Activated CD8-positive, alpha-beta memory T cell treated with anti-CD3 and anti-CD28 coated beads, Interleukin-2, amount 50 U/mL, for 24 hours (primary cell): ENCODE measurements around the gene FBXO40.

Source experiments
- DNase-seq: peaks from one replicate; pipeline ENCODE4 v3.0.0-alpha.2; 2020; ENCODE audit errors: extremely low read depth

The FBXO40 gene

DNA sequence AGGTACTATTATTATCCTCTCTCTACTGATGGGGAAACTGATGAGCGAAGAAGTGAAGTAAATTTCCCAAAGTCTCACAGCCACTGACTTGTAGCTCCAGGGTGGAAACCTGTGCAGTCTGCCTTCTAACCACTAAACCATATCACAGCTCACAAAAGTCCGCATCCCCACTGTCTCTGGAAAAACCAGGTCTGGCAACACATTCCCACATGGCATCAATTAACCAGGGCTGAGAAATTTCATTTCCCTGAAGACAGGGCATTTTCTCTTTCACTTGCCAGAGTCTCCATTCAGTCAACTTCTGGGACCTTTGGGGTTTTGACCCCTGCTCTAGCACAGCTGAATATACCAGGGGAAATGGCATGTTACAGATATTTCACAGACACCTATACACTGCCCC lies 26.5 kb downstream of the FBXO40 start:
- no peak for DNase-seq

DNA sequence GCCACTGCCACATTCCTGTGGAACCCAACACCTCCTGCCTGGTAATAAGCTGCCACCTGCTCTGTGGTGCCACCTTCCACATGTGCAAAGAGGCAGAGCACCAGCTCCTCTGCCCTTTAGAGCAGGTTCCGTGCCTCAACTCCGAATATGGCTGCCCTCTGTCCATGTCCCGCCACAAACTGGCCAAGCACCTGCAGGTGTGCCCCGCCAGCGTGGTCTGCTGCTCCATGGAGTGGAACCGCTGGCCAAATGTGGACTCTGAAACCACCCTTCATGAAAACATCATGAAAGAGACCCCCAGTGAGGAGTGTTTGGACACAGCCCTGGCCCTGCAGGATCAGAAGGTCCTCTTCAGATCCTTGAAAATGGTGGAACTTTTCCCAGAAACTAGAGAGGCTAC lies 28.3 kb downstream of the FBXO40 start:
- no peak for DNase-seq

DNA sequence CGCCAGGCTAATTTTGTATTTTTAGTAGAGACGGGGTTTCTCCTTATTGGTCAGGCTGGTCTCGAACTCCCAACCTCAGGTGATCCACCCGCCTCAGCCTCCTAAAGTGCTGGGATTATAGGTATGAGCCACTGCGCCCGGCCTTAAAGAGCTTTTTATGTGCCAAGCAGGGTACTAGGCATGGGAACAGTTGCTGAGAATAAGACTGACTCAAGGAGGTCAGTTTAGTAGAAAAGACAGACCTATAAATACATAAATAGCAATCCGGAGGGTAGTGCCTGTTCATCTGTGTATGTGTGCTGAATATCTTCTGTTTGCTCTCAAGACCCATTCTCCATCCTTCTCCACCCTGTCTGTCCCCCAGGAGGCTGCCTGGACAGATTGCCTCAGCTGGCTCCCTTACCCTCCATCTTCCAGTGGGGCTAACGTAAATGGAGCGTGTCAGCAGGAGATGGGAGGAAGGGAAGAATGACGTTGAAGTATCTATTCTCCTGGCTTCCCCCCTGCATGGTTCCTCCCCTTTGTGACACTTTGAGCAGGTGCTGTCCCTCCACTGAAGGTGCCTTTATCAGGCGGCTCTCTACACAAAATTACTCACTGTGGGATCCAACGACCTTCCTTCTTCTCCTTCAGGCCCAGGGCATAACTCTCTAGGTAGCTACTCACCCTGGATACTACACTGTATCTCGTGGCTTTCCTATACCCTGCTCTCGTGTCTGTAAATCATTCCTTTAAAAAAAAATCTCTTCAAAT lies 31.1 kb downstream of the FBXO40 start:
- DNase-seq = no peak

DNA sequence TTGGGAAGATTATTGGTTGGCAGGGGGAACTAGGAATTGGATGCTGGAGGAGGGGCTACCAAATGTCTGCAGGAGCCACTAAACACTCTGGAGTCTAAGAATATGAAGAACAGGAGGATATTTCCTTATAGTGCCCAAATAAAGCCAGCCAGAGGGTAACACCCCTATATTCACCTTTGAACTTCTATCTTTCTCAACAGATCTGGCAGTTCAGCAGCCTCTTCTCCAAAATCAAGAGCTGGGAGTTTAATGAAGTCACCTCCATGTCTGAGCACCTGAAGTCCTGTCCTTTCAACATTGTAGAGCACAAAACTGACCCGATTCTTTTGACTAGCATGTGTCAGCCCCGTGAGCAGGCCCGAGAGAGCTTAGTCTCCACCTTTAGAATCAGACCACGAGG lies 33.3 kb downstream of the FBXO40 start:
- DNase-seq = no peak

DNA sequence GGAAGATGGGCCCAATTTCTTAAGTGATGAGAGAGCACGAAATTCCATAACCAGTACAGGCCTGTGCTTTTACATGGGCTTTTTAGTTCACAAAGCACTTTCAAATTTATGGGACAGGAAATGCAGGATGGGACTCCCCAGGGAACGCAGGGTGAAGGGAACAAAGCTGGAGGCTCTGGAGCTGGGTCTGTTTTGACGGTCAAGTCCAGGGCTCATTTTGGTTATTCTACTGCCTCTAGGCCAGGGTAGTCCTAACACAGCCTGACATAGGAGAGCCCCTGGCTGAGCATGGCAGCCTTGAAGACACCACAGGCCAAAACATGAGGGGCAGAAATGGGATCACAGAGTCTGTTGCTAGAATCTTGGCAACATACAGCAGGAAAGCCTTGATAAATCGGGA lies 34.0 kb downstream of the FBXO40 start:
- DNase-seq = no peak

DNA sequence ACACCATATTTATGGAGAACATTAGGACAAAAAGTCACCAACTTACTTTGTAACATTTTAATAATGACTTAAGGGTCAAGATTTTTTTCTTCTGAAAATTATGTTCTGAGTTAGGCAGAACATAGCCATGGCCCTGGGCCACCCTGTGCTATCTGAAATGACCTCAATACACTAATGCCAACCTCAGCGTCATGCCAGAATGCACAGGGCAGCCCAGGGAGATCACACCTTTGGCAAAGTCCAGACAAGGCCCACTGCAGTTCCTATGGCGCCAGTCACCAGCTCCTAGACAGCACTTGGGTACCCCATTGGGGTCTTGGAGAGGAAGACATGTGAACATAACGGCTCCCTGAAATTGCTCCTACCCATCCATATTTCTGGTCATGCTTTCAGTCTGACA lies 34.4 kb downstream of the FBXO40 start:
- DNase-seq = no peak

DNA sequence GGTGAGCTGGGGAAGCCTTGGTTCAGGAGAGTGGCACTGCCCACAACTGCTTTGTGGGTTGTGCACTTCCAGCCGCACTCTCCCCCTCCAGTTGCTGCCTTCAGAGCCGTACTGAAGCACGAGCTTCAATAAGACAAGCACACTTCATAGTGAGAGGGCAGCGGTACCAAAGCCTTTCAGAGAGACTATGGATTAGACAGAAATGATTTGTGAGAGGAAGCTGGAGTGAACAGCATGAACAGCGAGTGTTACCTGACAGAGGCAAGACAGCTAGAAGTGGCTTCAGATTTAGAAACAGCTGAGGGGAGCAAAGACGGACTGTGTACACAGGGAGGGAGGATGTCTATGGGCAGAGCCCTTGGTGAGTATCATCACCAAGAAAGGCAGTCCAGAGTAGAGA lies 36.4 kb downstream of the FBXO40 start:
- no peak for DNase-seq

DNA sequence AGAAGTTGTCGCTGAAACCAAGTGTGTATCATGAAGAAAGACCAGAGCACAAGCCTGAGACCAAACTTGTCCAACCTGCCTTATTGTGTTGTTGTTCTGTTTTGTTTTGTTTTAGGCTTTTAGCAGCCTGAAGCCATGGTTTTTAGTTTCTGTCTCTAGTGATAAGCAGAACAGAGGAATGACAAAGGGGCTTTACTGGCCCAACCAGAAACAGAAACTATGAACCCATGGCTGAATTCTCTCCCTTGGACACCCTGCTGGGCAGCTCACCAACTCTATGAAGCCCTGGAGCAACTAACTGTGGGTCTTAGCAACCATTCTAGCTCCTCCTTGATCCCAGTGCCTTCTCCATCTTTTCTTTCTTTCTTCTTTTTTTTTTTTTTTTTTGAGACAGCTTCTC lies 37.2 kb downstream of the FBXO40 start:
- no peak for DNase-seq

DNA sequence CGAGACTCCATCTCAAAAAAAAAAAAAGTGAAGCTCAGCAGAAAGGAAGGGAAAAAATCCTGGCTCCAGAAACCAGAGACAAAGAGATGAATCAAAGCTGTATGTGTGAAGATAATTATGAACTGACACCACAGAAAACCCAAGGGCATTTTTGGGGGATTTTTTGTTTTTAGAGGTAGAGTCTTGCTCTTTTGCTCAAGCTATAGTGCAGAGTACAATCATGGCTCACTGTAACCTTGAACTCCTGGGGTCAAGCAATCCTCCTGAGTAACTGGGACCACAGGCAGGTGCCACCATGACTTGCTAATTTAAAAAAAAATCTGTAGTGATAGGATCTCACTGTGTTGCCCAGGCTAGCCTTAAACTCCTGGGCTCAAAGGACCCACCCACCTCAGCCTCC lies 44.7 kb downstream of the FBXO40 start:
- DNase-seq = no peak

DNA sequence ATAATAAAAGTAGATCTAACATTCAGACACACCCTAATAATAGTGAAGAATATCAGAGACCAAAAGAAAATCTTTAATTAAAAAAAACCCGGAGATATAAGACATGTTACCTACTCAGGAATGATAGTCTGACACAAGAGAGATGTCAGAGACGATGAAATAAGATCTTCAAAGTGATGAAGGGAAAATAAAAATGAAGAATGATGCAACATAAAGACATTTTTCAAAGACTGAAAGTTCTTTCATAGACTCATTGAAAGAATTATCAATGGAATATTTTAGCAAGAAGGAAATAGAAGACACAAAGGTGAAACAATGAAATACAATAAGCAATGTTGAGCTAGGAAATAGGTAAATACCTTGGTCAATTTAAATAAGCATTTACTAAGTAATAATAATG lies 47.9 kb downstream of the FBXO40 start:
- no peak for DNase-seq

DNA sequence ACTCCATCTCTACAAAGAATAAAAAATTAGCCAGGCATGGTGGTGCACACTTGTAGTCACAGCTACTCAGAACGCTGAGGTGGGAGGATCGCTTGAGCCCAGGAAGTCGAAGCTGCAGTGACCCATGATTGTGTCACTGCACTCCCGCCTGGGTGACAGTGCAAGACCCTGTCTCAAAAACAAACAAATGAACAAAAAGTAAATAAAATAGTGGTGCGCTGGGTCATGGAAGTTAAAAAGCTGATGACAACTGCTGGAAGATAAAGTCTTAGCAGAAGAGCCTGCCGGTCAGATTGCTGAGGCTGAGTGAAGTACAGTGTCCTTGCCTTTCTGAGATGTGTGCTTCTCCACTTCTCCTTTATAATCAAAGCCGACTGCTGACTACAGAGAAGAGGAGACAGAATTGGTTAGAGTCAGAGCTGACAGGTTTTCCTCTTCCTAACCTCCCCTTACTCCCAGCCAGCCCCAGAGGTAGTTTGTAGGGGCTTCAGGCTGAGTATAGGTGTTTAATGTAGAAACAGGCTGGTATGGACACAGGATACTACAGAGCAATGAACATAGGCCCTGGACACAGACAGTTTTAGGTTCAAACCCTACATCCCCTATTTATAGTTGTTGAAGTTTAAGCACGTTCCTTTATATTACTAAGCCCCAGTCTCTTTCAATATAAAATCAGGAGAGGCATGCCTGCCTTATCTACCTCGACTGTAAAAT lies 49.6 kb downstream of the FBXO40 start:
- no peak for DNase-seq

DNA sequence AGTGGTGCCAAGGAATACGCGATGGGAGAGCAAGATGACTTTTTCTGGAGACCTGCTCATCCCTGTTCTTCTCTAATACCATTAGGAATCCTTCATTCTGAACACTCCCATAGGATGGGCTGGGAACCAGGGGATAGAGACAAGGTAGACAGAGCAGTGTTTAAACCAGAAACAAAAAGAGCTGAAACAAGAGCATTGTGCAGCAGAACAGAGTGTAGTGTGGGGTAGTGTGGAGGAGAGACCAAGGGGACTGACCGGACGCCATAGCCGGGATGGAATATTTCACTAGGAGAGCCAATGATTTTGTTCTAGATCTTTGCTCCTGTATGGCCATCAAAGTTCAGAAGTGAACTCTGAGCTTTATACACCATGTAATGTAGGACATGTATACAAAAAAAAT lies 51.9 kb downstream of the FBXO40 start:
- no peak for DNase-seq

DNA sequence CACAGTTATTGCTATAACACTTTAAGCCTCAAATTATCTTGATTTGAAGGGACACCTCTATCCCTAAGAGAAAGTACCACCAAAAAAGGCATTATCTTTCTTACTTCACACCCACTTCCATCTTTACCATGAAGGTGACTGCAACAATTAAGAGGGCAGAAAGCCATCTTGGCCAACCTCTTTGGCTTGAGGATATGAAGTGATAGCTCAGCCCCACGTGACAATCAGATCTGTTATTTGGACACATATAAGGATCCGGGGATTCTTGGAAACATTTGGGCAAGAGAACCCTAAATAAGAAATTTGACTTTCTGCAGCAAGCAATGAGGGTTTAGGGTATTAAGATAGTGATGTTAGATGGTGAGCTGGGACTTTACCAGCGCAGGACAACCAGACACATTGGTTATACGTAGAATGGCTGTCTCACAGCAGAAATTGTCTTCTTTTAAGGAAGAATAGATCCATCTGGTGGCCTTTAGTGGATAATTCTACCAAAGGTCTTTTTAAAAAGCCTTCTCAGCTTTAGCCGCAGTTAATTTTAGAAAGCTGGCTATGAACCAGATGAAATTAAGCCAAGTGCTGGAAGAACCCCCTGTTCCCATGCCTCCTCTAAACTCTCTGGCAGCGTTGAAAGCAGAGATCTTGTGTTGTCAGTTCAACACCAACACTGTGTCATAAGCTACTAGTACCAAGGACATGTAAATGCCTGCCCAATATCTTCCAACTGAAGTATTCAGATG lies 55.2 kb downstream of the FBXO40 start:
- DNase-seq = no peak

DNA sequence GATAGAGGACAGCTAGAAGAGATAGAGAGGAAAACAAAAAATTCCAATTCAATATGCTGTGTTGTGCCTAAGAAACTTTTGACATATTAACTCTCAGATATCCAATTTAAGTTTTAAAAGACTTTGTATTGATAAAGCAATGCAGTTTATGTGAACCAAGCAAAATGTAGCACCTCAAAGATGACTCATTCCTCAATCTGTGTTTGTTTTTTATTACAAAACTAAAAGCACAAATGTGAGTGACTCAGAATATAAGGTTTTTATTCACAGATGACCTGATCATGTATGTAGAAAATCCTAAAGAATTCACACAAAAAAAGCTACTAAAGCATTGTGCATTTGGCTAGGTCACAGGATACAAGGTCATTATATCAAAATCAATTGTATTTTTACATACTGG lies 56.5 kb downstream of the FBXO40 start:
- no peak for DNase-seq

DNA sequence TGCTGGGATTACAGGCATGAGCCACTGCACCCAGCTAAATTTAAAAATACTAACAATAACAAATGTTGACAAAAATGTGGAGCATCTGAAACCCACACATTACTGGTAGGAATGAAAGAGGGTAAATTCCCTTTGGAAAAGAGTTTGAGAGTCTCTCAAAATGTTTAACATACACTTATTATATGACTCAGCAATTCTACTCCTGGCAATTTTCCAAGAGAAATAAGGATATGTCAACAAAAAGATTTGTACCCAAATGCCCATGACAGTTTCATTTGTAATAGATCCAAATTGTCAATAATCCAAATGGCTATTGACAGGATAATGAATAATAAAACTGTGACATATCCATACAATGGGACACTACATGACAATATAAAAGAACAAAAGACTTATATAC lies 58.5 kb downstream of the FBXO40 start:
- DNase-seq = no peak

DNA sequence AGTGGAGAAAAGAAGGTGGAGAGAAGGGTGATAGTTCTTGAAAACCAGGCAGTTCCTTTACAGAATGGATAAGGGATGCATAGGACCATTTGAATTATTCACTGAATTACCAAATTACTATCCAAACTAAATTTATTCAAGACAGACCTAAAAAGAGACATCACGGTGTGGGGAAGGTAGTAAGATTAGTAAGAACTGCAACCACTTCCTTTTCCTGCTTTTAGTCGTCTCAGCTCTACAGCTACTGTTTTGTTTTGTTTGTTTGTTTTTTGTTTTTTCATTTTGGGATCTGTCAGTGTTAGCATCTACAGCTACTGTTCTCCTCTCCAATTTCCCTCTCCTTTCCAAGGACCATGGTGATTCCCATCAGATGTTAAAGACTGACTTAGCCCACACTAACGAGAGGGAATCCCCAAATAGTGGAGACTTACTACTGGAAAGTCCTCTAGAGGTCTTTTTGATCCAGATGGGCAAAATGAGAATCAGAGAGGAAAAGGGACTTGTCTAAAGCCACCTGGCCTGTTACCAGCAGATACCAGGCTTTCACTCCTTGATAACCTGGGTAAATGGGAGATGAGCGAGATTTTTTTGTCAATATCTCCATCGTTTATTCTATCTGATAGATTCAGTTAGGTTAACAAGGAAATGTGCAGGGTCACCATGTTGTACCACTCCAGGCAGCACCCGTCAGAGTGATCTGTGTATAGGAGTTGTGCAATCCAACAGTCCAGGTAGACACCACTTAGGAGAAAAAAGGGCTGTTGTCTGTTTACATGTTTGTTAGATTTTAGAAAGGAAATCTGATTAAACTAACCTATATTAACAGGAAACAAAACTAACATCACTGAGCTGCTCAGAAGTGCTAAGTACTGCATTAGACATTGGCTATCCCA lies 61.6 kb downstream of the FBXO40 start:
- DNase-seq = no peak

DNA sequence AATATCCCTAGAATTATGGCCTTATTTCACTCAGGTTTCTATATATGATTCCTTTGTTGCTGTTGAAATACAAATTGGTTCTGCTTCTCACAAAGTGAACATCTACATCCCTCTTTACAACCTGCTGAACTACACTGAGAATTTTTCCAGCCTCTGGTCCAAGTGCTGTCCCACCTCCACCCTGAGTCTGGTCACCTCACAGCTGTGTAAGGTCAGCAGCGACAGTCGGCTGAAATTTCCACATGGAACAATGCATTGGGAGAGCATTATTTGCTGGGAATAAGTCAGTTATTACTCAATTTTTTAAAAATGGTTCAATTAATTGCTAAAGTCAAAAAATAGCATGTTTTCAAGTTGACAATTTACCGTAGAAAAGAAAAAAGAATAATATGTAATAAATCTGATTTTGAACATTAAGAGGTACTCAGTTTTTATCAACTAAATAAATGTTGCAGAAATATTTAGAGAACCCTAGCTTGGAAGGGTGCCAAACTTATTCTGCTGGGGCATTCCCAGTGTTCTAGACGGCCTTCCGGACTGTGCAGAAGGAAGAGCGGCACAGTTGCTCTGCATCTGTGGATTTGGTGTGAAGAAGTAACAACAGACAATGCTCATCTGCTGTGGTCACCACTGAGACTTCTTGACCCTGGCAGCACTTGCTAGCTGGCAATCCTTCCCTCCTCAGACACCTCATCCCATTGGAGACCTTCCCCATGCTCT lies 65.7 kb downstream of the FBXO40 start:
- no peak for DNase-seq

DNA sequence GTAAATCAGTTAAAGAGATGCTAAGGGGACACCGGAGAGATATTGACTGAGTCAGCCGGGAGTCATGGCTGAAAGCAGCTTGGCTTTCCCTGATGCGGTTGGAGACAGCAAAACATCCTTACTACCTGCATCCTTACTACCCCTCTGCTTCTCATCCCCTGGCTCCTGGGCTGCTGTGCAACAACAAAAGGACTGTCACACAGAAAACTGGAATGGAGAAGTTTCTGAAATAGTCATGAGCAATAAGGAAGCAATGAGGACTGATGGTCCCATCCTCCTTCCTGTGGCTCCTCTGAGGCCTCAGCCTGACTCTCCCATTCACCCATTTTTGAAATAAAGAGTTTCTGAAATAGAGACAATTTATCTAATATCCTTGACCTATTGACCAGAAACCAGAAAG lies 66.4 kb downstream of the FBXO40 start:
- no peak for DNase-seq

DNA sequence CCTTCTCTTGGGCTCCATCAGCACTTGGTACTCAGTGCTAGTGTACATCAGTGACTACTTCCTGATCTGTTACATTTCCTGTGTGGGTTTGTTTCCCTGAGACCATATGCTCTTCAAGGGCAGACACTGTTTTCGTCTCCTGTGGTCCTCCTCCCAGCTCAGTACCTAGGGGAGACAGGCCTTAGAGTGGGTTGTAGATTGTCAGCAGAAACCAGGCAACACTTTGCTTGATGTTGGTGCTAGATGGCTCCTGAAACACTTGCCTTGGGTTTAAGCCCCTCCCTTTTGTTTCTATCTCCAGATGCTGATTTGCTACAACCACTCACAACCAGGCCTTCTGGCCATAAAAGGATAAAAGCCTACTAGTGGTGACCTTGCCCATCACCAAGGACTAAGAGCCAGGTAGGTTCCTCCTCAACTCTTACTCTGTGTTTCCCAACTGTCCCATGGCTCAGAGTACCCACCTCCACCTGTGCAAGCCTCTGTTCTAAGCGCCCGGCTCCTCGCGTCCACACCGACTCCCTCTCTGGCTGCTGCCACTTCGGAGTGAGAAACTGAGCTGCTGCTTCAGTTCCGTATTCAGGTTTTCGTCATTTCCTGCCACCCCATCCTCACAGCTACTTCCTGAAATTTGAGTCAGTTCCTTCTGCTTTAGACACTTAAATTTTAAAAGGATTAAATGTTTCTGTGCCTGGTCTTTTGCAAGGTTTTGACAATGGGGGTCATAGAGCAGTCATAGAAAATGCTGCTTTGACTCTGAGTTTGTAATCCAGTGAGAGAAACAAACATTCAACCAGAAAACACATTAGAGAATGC lies 67.4 kb downstream of the FBXO40 start, which contains the start of gene HCLS1:
HCLS1 (minus strand) TSS at position 548 of the 816 bp plus-strand sequence. CDS start 2,556 bp downstream, outside the sequence.
- peak; percentile 33 for DNase-seq

DNA sequence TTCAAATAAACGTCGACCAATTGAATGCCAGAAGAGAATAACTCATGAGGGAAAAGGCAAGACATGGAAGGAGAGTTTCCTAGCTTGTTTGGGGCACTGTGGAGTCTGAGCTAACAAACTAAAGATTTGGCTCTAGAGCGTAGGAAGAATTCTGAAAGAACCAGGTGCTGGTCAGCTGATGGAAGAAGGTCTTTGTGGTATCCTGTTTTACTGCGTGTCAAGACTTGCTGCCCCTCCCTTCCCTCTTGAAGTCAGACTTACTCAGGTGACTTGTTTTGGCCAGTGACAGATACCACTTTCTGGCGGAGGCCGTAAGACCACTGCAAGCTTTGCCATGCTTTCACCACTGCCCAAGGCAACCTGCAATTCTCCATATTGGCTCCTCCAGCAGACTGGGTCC lies 68.2 kb downstream of the FBXO40 start:
- DNase-seq = no peak
